HepG2 (cell line): ENCODE data around the gene NPDC1. TPM values are rescaled to one million over a fixed set of nuclear protein-coding genes. Genes with fewer than 3 reads are reported as not detected.

Source experiments
- CCDC6 ChIP-seq: sonication (generic); formaldehyde crosslinking; IDR thresholded peaks from 2 replicates; pipeline ENCODE4 v1.8.1; 2022; ENCODE audit warnings: mild to moderate bottlenecking, missing genetic modification reagents, moderate library complexity
- CENPX ChIP-seq: sonication (generic); formaldehyde crosslinking; IDR thresholded peaks from 2 replicates; pipeline ENCODE4 v1.9.0; 2021; ENCODE audit warnings: mild to moderate bottlenecking, missing genetic modification reagents, moderate library complexity
- DMAP1 ChIP-seq: IDR thresholded peaks from 2 replicates; pipeline ENCODE4 v1.6.1; 2016
- KLF15 ChIP-seq: sonication (generic); formaldehyde crosslinking; IDR thresholded peaks from 2 replicates; pipeline ENCODE4 v1.8.1; 2023; ENCODE audit warnings: borderline replicate concordance, mild to moderate bottlenecking, inconsistent platforms, missing genetic modification reagents, mixed read lengths
- KLF9 ChIP-seq: IDR thresholded peaks from 2 replicates; pipeline ENCODE4 v1.6.1; 2016; ENCODE audit warnings: low read depth
- MAZ ChIP-seq, 2 experiments: sonication (generic) in 1 of 2; formaldehyde crosslinking in 1 of 2; IDR thresholded peaks; 2 replicates each; pipeline versions ENCODE4 v1.5.0 to v1.6.1; 2012 to 2020; ENCODE audit warnings: low read depth in 2 of 2, mild to moderate bottlenecking in 2 of 2, borderline replicate concordance in 1 of 2, improper control_type of control experiment in 1 of 2, low read length in 1 of 2, missing genetic modification reagents in 1 of 2, moderate library complexity in 1 of 2
- NCOA5 ChIP-seq: sonication (generic); formaldehyde crosslinking; IDR thresholded peaks from 2 replicates; pipeline ENCODE4 v1.4.0; 2020; ENCODE audit warnings: missing genetic modification reagents
- NONO ChIP-seq, 2 experiments: fragments of 450-650 bp in 1 of 2; sonication (generic) in 1 of 2; formaldehyde crosslinking in 1 of 2; IDR thresholded peaks in 1 of 2; conservative IDR thresholded peaks in 1 of 2; 2 replicates each; pipeline versions ENCODE4 v1.6.1 to v1.8.0; 2017 to 2022; ENCODE audit warnings: mild to moderate bottlenecking in 1 of 2, missing genetic modification reagents in 1 of 2, moderate library complexity in 1 of 2
- PAWR ChIP-seq: sonication (generic); formaldehyde crosslinking; IDR thresholded peaks from 2 replicates; pipeline ENCODE4 v1.4.0; 2020; ENCODE audit warnings: missing genetic modification reagents, mild to moderate bottlenecking, borderline replicate concordance
- RFX3 ChIP-seq: IDR thresholded peaks from 2 replicates; pipeline ENCODE4 v1.6.1; 2016; ENCODE audit warnings: missing biosample characterization, missing genetic modification reagents
- RFX5 ChIP-seq: IDR thresholded peaks from 2 replicates; pipeline ENCODE4 v1.6.1; 2011; ENCODE audit warnings: low read depth, low read length, improper control_type of control experiment
- RFXAP ChIP-seq: sonication (generic); formaldehyde crosslinking; IDR thresholded peaks from 2 replicates; pipeline ENCODE4 v1.4.0; 2020; ENCODE audit warnings: missing genetic modification reagents, borderline replicate concordance
- SMARCE1 ChIP-seq: fragments of 450-650 bp; IDR thresholded peaks from 2 replicates; pipeline ENCODE4 v1.6.1; 2017; ENCODE audit warnings: borderline replicate concordance
- SNAPC2 ChIP-seq: sonication (generic); formaldehyde crosslinking; IDR thresholded peaks from 2 replicates; pipeline ENCODE4 v1.8.1; 2022; ENCODE audit warnings: mild to moderate bottlenecking, missing genetic modification reagents
- SYNCRIP ChIP-seq: fragments of 200-400 bp; formaldehyde crosslinking; IDR thresholded peaks from 2 replicates; pipeline ENCODE4 v1.6.1; 2018; ENCODE audit warnings: mild to moderate bottlenecking, low read depth, low read length; ENCODE audit not compliant: insufficient read depth
- TBL1XR1 ChIP-seq: fragments of 150-350 bp; IDR thresholded peaks from 2 replicates; pipeline ENCODE4 v1.6.1; 2014; ENCODE audit warnings: borderline replicate concordance, low read length; ENCODE audit not compliant: partially characterized antibody
- ZNF205 ChIP-seq: IDR thresholded peaks from 2 replicates; pipeline ENCODE4 v1.6.1; 2018; ENCODE audit warnings: missing biosample characterization, missing genetic modification reagents
- ZNF572 ChIP-seq: sonication (generic); formaldehyde crosslinking; IDR thresholded peaks from 2 replicates; pipeline ENCODE4 v1.5.1; 2020; ENCODE audit warnings: mild to moderate bottlenecking, missing genetic modification reagents
- polyA plus RNA-seq, 8 experiments: library from polyadenylated mRNA; depleted of rRNA in 3 of 8; stranded (reverse) in 7 of 8; unstranded in 1 of 8; fragments of >200 nt; fragmentation: Illumina TruSeq in 4 of 8; extraction: Trizol in 4 of 8; gene quantifications; 2 replicates each; pipeline versions ENCODE4 v1.2.1 to v1.2.3, GENCODE V29; 2011 to 2016; ENCODE audit warnings: low read depth in 4 of 8, missing spikeins in 1 of 8, mixed read lengths in 1 of 8; ENCODE audit not compliant: insufficient read depth in 1 of 8
- total RNA-seq, 5 experiments: library from RNA; depleted of rRNA; stranded (reverse); fragments of >200 nt; fragmentation: Illumina TruSeq; extraction: Trizol; gene quantifications; 2 replicates each; pipeline ENCODE4 v1.2.3, GENCODE V29; 2016; ENCODE audit warnings: low read depth in 1 of 5
- TF ChIP-seq, protein P1 (sequence below): sonication (generic); formaldehyde crosslinking; IDR thresholded peaks from 2 replicates; pipeline ENCODE4 v1.5.0; 2020; ENCODE audit warnings: missing genetic modification reagents
- TF ChIP-seq, protein P2 (sequence below): sonication (generic); formaldehyde crosslinking; IDR thresholded peaks from 2 replicates; pipeline ENCODE4 v1.4.0; 2020; ENCODE audit warnings: missing genetic modification reagents
- TF ChIP-seq, protein P3 (sequence below): sonication (generic); formaldehyde crosslinking; IDR thresholded peaks from 2 replicates; pipeline ENCODE4 v1.5.0; 2020; ENCODE audit warnings: missing genetic modification reagents
- TF ChIP-seq, protein P4 (sequence below): sonication (generic); formaldehyde crosslinking; IDR thresholded peaks from 2 replicates; pipeline ENCODE4 v1.5.0; 2020; ENCODE audit warnings: missing genetic modification reagents, mild to moderate bottlenecking, borderline replicate concordance

Gene NPDC1
- total and polyA plus RNA-seq, 2 of the 13 experiments (the other 11 are each of a cell fraction or from before 2014, with no cell fraction given): 0.84 to 5.4 TPM

DNA sequence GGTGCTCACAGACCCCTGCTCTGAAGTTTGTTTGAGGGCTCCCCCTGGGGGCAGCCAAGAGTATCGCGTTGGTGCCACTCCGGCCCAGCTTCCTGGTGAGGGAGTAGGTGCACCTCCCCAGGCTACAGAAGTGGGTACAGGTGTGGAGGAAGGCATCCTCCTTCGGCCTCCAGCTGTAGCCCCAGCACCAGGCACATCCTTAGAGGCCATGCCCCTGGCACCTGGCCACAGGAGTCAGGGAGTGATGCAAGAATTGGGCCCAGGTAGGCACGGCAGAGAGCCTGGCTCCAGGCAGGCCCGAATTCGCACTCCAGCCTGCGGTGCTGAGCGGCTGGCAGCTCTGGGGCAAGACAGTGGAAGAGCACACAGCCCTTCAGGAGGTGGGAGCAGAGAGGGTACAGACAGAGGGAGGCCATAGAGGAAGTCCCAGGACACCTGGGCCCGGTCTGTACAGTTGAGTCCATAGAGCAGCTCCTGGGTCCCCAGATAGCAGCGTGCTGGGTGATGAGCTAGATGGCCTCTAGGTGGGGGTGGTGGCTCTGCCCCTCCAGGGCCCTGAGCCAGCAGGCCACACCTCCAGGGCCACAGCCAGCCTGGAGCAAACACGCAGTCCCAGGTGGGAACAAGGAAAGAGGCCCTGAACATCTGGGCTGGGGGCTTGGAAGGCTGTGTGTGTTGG, 22.0 kb upstream of the NPDC1 start (continued):
- TF ChIP-seq SYNCRIP (no peak), SMARCE1 (no peak), TBL1XR1 (no peak), CCDC6 (CRISPR knock-in tag) (no peak), RFX3 (CRISPR knock-in tag) (no peak), ZNF572 (CRISPR knock-in tag) (peak; percentile 35; the same call in 1 of the 2 replicates), KLF15 (CRISPR knock-in tag) (no peak; the same call in 1 of the 2 replicates), NCOA5 (no peak), PAWR (no peak), NONO (IDR thresholded peaks at IDR 0.05) (no peak), NONO (CRISPR knock-in tag; conservative IDR thresholded peaks at IDR 0.05) (0 out of 2 replicates have a peak, but pooled peaks have one; percentile 43), MAZ (IDR thresholded peaks at IDR 0.05; ENCODE audit: borderline replicate concordance, low read depth, low read length) (0 out of 2 replicates have a peak, but pooled peaks have one; percentile 27), MAZ (CRISPR knock-in tag; IDR thresholded peaks at IDR 0.05; ENCODE audit: low read depth) (peak; percentile 33), ZNF205 (CRISPR knock-in tag) (peak; percentile 34; the same call in 1 of the 2 replicates), KLF9 (CRISPR knock-in tag) (no peak), RFX5 (no peak), SNAPC2 (CRISPR knock-in tag) (no peak), DMAP1 (CRISPR knock-in tag) (peak; percentile 63; the same call in 1 of the 2 replicates), CENPX (CRISPR knock-in tag) (no peak), RFXAP (CRISPR knock-in tag) (0 out of 2 replicates have a peak, but pooled peaks have one; percentile 6)
- TF ChIP-seq, protein P1, sequence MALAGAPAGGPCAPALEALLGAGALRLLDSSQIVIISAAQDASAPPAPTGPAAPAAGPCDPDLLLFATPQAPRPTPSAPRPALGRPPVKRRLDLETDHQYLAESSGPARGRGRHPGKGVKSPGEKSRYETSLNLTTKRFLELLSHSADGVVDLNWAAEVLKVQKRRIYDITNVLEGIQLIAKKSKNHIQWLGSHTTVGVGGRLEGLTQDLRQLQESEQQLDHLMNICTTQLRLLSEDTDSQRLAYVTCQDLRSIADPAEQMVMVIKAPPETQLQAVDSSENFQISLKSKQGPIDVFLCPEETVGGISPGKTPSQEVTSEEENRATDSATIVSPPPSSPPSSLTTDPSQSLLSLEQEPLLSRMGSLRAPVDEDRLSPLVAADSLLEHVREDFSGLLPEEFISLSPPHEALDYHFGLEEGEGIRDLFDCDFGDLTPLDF (CRISPR knock-in tag): no peak
- TF ChIP-seq, protein P2, sequence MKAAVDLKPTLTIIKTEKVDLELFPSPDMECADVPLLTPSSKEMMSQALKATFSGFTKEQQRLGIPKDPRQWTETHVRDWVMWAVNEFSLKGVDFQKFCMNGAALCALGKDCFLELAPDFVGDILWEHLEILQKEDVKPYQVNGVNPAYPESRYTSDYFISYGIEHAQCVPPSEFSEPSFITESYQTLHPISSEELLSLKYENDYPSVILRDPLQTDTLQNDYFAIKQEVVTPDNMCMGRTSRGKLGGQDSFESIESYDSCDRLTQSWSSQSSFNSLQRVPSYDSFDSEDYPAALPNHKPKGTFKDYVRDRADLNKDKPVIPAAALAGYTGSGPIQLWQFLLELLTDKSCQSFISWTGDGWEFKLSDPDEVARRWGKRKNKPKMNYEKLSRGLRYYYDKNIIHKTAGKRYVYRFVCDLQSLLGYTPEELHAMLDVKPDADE: no peak
- TF ChIP-seq, protein P3, sequence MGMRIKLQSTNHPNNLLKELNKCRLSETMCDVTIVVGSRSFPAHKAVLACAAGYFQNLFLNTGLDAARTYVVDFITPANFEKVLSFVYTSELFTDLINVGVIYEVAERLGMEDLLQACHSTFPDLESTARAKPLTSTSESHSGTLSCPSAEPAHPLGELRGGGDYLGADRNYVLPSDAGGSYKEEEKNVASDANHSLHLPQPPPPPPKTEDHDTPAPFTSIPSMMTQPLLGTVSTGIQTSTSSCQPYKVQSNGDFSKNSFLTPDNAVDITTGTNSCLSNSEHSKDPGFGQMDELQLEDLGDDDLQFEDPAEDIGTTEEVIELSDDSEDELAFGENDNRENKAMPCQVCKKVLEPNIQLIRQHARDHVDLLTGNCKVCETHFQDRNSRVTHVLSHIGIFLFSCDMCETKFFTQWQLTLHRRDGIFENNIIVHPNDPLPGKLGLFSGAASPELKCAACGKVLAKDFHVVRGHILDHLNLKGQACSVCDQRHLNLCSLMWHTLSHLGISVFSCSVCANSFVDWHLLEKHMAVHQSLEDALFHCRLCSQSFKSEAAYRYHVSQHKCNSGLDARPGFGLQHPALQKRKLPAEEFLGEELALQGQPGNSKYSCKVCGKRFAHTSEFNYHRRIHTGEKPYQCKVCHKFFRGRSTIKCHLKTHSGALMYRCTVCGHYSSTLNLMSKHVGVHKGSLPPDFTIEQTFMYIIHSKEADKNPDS (CRISPR knock-in tag): peak; percentile 81; the same call in 1 of the 2 replicates
- TF ChIP-seq, protein P4, sequence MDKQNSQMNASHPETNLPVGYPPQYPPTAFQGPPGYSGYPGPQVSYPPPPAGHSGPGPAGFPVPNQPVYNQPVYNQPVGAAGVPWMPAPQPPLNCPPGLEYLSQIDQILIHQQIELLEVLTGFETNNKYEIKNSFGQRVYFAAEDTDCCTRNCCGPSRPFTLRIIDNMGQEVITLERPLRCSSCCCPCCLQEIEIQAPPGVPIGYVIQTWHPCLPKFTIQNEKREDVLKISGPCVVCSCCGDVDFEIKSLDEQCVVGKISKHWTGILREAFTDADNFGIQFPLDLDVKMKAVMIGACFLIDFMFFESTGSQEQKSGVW (CRISPR knock-in tag): no peak
